ENCODE results near the gene RANBP10. TPM values are rescaled to one million over a fixed set of nuclear protein-coding genes. Genes with fewer than 3 reads are reported as not detected.

Gene RANBP10
- total RNA-seq, 2 experiments from 2014 or later, result 23.1 to 23.2 TPM

- no peak overlapping the region for H3K4me3 Mint-ChIP-seq
- no peak overlapping the region for H3K27ac Mint-ChIP-seq
- DNase-seq, result no peak
- POLR2A ChIA-PET, result interaction anchor here (0.7 kb wide), 1 partner anchor 154 kb away, joined by 4 read pairs; no protein-coding TSS in a partner anchor
- H3K9me3 Mint-ChIP-seq, result no peaks in the 10 kb centered on the region
- ATAC-seq (ENCODE audit: low read depth), result no peak
- no peaks in the 10 kb centered on the region for H3K27me3 Mint-ChIP-seq
- no peaks in the 10 kb centered on the region for H3K36me3 Mint-ChIP-seq
- no peaks in the 10 kb centered on the region for H3K4me1 Mint-ChIP-seq
These were observed 127.9 kb downstream of the RANBP10 start for GRCh38 chr16:67678354-67679023.

- Mint-ChIP-seq H3K27ac (no peak overlapping the region), H3K27me3 (no peaks in the 10 kb centered on the region), H3K4me1 (no peaks in the 10 kb centered on the region), H3K36me3 (no peaks in the 10 kb centered on the region), H3K9me3 (no peaks in the 10 kb centered on the region), H3K4me3 (no peak overlapping the region)
- no peak for DNase-seq
- POLR2A ChIA-PET, result no interaction called here
- no peak for ATAC-seq (ENCODE audit: low read depth)
These were observed 128.6 kb downstream of the RANBP10 start for GRCh38 chr16:67677712-67678111.

- POLR2A ChIA-PET, result interaction anchor here (1.3 kb wide), 1 partner anchor 166 kb away, joined by 3 read pairs; no protein-coding TSS in a partner anchor
- no peak overlapping the region for H3K4me3 Mint-ChIP-seq
These were observed 129.4 kb downstream of the RANBP10 start for GRCh38 chr16:67676939-67677338.

GRCh38 chr16:67676516-67676915 lies 129.8 kb downstream of the RANBP10 start:
- H3K9me3 Mint-ChIP-seq, result no peaks in the 10 kb centered on the region
- H3K36me3 Mint-ChIP-seq, result no peaks in the 10 kb centered on the region
- no peak overlapping the region for H3K4me3 Mint-ChIP-seq
- POLR2A ChIA-PET, result interaction anchor here (1.3 kb wide), 1 partner anchor 167 kb away, joined by 3 read pairs; no protein-coding TSS in a partner anchor
- ATAC-seq (ENCODE audit: low read depth) (no peak), DNase-seq (no peak)
- H3K27me3 Mint-ChIP-seq, result no peaks in the 10 kb centered on the region
- H3K27ac Mint-ChIP-seq, result no peak overlapping the region
- peaks cover 3% of the 10 kb centered on the region for H3K4me1 Mint-ChIP-seq

More at GRCh38 chr16:67676939-67677338, 129.4 kb downstream of the RANBP10 start:
- ATAC-seq (ENCODE audit: low read depth) (no peak), DNase-seq (no peak)
- Mint-ChIP-seq H3K4me1 (peaks cover 3% of the 10 kb centered on the region), H3K36me3 (no peaks in the 10 kb centered on the region), H3K27ac (no peak overlapping the region), H3K27me3 (no peaks in the 10 kb centered on the region), H3K9me3 (no peaks in the 10 kb centered on the region)

- H3K9me3 Mint-ChIP-seq, result no peaks in the 10 kb centered on the region
- no peak overlapping the region for H3K4me3 Mint-ChIP-seq
- peaks cover 3% of the 10 kb centered on the region for H3K4me1 Mint-ChIP-seq
- no peaks in the 10 kb centered on the region for H3K36me3 Mint-ChIP-seq
- ATAC-seq (ENCODE audit: low read depth), result no peak
- POLR2A ChIA-PET, result interaction anchor here (1.3 kb wide), 1 partner anchor 167 kb away, joined by 3 read pairs; no protein-coding TSS in a partner anchor
- H3K27ac Mint-ChIP-seq, result no peak overlapping the region
- DNase-seq, result no peak
- H3K27me3 Mint-ChIP-seq, result no peaks in the 10 kb centered on the region
These were observed 130.4 kb downstream of the RANBP10 start for GRCh38 chr16:67675999-67676398.

- no peak overlapping the region for H3K4me3 Mint-ChIP-seq
- no peaks in the 10 kb centered on the region for H3K27me3 Mint-ChIP-seq
- no peak for DNase-seq
- ATAC-seq (ENCODE audit: low read depth), result no peak
- no peak overlapping the region for H3K27ac Mint-ChIP-seq
- no peaks in the 10 kb centered on the region for H3K9me3 Mint-ChIP-seq
- no peaks in the 10 kb centered on the region for H3K36me3 Mint-ChIP-seq
- POLR2A ChIA-PET, result interaction anchor here (1.3 kb wide), 1 partner anchor 168 kb away, joined by 3 read pairs; no protein-coding TSS in a partner anchor
- peaks cover 3% of the 10 kb centered on the region for H3K4me1 Mint-ChIP-seq
These were observed 130.8 kb downstream of the RANBP10 start for GRCh38 chr16:67675579-67675935.

- H3K27ac Mint-ChIP-seq, result no peak overlapping the region
These were observed 131.3 kb downstream of the RANBP10 start for GRCh38 chr16:67674851-67675578.

GRCh38 chr16:67673712-67674580 lies 132.4 kb downstream of the RANBP10 start:
- POLR2A ChIA-PET, result no interaction called here
- ATAC-seq (ENCODE audit: low read depth) (no peak), DNase-seq (no peak)
- H3K27ac Mint-ChIP-seq, result no peak overlapping the region
- no peaks in the 10 kb centered on the region for H3K36me3 Mint-ChIP-seq
- H3K4me1 Mint-ChIP-seq, result peaks cover 3% of the 10 kb centered on the region
- no peak overlapping the region for H3K4me3 Mint-ChIP-seq
- H3K9me3 Mint-ChIP-seq, result no peaks in the 10 kb centered on the region
- H3K27me3 Mint-ChIP-seq, result no peaks in the 10 kb centered on the region

More at GRCh38 chr16:67674851-67675578, 131.3 kb downstream of the RANBP10 start:
- no peak for DNase-seq
- Mint-ChIP-seq H3K4me1 (peaks cover 3% of the 10 kb centered on the region), H3K36me3 (no peaks in the 10 kb centered on the region), H3K9me3 (no peaks in the 10 kb centered on the region), H3K4me3 (no peak overlapping the region), H3K27me3 (no peaks in the 10 kb centered on the region)
- POLR2A ChIA-PET, result no interaction called here
- ATAC-seq (ENCODE audit: low read depth), result no peak

Other genes with a start within 250 kb of the RANBP10 start
- gene CTCF, start 244.0 kb downstream of the RANBP10 start, total RNA-seq, result 10 to 100 TPM; 69.9 to 72.3 TPM
- gene CARMIL2, start 161.4 kb downstream of the RANBP10 start, total RNA-seq, result 100 to 1,000 TPM; 199 to 203 TPM
- gene ACD, start 146.3 kb downstream of the RANBP10 start, total RNA-seq, result 10 to 100 TPM; 50.7 to 54.2 TPM
- 10 to 100 TPM in 1 of 2 experiments, 1 to 10 TPM in 1; 9.5 to 11.1 TPM for gene PARD6A, start 145.6 kb downstream of the RANBP10 start, total RNA-seq
- 10 to 100 TPM in 1 of 2 experiments, 1 to 10 TPM in 1; 9.6 to 12.1 TPM for gene ENKD1, start 139.8 kb downstream of the RANBP10 start, total RNA-seq
- 1 to 10 TPM; 5.6 to 5.8 TPM for gene C16orf86, start 139.7 kb downstream of the RANBP10 start, total RNA-seq
- gene GFOD2, start 87.2 kb downstream of the RANBP10 start, total RNA-seq, result 10 to 100 TPM; 12.5 to 14.2 TPM
- under 1 TPM in 1 of 2 experiments, not detected in 1; 0.40 TPM for gene TSNAXIP1, start 329 bp upstream of the RANBP10 start, total RNA-seq
- 10 to 100 TPM; 48.1 to 50.1 TPM for gene THAP11, start 35.8 kb upstream of the RANBP10 start, total RNA-seq
- gene NUTF2, start 40.4 kb upstream of the RANBP10 start, total RNA-seq, result 10 to 100 TPM; 88.4 TPM
- gene CENPT, start 41.1 kb upstream of the RANBP10 start, total RNA-seq, result 10 to 100 TPM; 84.0 to 90.7 TPM
- gene EDC4, start 66.5 kb upstream of the RANBP10 start, total RNA-seq, result 100 to 1,000 TPM; 119 to 130 TPM
- 1 to 10 TPM; 2.1 to 3.1 TPM for gene NRN1L, start 78.3 kb upstream of the RANBP10 start, total RNA-seq
- gene PSKH1, start 86.7 kb upstream of the RANBP10 start, total RNA-seq, result 10 to 100 TPM; 22.8 to 25.6 TPM
- 1 to 10 TPM; 4.9 to 7.2 TPM for gene CTRL, start 125.3 kb upstream of the RANBP10 start, total RNA-seq
- gene PSMB10, start 130.3 kb upstream of the RANBP10 start, total RNA-seq, result 100 to 1,000 TPM; 220 to 246 TPM
- 10 to 100 TPM; 17.6 to 23.6 TPM for gene LCAT, start 137.6 kb upstream of the RANBP10 start, total RNA-seq
- gene SLC12A4, start 162.1 kb upstream of the RANBP10 start, total RNA-seq, result 10 to 100 TPM; 43.9 to 48.7 TPM
- under 1 TPM; 0.54 to 0.64 TPM for gene DPEP3, start 173.9 kb upstream of the RANBP10 start, total RNA-seq
- gene DPEP2, start 192.9 kb upstream of the RANBP10 start, total RNA-seq, result 10 to 100 TPM; 27.5 to 28.6 TPM
- gene DPEP2NB, start 209.4 kb upstream of the RANBP10 start, total RNA-seq, result not detected
- 10 to 100 TPM; 15.2 to 17.0 TPM for gene DDX28, start 216.7 kb upstream of the RANBP10 start, total RNA-seq
- 10 to 100 TPM; 21.1 to 25.2 TPM for gene DUS2, start 216.7 kb upstream of the RANBP10 start, total RNA-seq